ENCODE measurements around the gene RASGRP4.

Gene RASGRP4

GRCh38 chr19:38387550-38388348 lies 38.3 kb downstream of the RASGRP4 start, which contains the start of gene GGN:
Gene GGN, minus strand, starts transcription at chr19:38388034. Its CDS starts 773 bp downstream, at chr19:38387261.
- peak within 1 kb of the TSS; percentile 56 for H3K27ac ChIP-seq
- no peak for TF ChIP-seq CTCF (conservative IDR thresholded peaks at IDR 0.05)

GRCh38 chr19:38386971-38387549 lies 39.0 kb downstream of the RASGRP4 start:
- peak overlapping the region; percentile 56 for H3K27ac ChIP-seq
- no peak for TF ChIP-seq CTCF (conservative IDR thresholded peaks at IDR 0.05)

GRCh38 chr19:38386300-38386970 lies 39.6 kb downstream of the RASGRP4 start:
- no peak for TF ChIP-seq CTCF (conservative IDR thresholded peaks at IDR 0.05)
- H3K27ac ChIP-seq: no peak overlapping the region; the same call in 1 of the 2 replicates

GRCh38 chr19:38385804-38386257 lies 40.2 kb downstream of the RASGRP4 start:
- no peak for TF ChIP-seq CTCF (conservative IDR thresholded peaks at IDR 0.05)
- H3K27ac ChIP-seq: no peak overlapping the region

GRCh38 chr19:38385057-38385803 lies 40.8 kb downstream of the RASGRP4 start:
- no peak for TF ChIP-seq CTCF (conservative IDR thresholded peaks at IDR 0.05)
- H3K27ac ChIP-seq: no peak overlapping the region

- peak; percentile 20; the same call in 1 of the 2 replicates for TF ChIP-seq CTCF (conservative IDR thresholded peaks at IDR 0.05)
- H3K27ac ChIP-seq: no peak overlapping the region
Observed at GRCh38 chr19:38384209-38385027, 41.6 kb downstream of the RASGRP4 start.

Measured in VCaP (cell line).